GM18526 (cell line): Measurements from ENCODE around the gene CELF5.

Source experiments
- POLR2A ChIP-seq: IDR thresholded peaks from 3 replicates; pipeline ENCODE4 v1.6.1; 2011; ENCODE audit not compliant: insufficient read length; ENCODE audit errors: extremely low read depth

Gene CELF5

DNA sequence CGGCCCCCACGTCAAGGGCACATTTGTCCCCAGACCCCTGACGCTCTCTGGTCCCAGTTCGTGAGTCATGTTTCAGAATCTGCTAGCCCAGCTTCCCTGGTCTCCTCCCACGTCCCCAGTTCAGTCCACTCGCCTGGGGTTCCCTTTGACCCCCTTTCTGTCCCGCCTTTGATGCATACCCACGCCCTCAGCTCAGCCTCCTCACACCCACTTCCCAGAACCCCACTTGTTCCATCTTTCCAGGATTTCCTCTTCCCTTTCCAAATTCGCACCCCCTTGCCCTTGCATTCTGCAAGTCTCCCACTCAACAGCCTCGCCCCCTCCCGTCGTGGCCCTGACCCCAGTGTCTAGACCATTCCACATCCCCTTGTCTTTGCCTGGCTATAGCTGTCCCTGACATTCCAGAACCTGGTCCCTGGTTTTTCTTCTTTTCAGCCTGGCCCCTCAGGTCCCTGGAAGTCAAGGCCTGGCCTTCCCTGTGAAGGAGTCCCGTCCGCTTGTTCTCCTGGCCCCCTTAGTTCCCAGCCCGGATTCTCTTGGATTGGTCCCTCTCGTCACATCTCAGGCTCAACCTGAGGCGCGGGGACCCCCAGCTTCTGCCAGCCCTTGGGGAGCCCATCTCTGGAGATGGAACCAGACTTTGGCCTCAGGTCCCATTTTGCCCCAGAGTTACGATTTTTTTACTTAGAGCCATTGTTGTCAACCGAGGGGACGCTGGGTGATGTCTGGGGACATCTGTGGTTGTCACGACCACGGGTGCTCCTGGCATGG is 37.4 kb upstream of the CELF5 start:
- no peak for TF ChIP-seq POLR2A

DNA sequence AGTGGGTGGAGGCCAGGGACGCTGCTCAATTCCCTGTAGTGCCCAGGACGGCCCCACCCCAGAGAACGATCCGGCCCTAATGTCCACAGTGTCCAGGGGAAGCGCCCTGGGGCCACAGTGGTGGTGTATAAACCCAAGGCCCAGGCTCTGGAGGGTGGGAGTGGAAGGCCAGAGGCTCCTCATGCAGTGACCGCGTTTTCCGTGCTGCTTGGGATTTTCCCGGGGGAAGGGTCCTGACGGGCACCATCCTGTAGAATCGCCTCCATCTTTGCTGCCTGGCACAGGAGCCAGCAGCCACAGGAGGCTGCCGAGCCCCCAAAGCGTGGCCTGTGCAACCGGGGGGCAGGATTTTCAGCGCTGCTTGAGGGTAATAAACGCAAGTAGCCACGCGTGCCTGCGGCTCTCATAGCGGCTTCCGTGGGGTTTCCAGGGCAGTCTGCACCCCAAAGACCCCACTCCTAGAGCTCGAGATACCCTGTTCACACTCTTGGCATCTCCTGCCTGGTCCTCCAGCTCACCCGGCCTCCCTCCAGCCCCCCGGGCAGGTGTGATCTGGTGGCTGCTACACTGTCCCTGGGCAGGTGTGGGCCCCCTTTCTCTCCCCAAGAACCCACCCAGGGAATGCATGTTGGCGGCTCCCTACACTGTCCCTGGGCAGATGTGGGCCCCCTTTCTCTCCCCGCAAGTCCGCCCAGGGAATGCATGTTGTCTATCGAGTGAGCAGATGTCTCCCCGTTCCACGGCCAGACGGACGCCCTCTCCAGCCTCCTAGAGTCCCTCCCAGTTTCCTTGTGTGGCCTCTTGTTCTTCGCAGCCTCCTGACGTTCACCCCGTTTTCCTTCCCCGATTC is 36.6 kb upstream of the CELF5 start:
- no peak for TF ChIP-seq POLR2A

DNA sequence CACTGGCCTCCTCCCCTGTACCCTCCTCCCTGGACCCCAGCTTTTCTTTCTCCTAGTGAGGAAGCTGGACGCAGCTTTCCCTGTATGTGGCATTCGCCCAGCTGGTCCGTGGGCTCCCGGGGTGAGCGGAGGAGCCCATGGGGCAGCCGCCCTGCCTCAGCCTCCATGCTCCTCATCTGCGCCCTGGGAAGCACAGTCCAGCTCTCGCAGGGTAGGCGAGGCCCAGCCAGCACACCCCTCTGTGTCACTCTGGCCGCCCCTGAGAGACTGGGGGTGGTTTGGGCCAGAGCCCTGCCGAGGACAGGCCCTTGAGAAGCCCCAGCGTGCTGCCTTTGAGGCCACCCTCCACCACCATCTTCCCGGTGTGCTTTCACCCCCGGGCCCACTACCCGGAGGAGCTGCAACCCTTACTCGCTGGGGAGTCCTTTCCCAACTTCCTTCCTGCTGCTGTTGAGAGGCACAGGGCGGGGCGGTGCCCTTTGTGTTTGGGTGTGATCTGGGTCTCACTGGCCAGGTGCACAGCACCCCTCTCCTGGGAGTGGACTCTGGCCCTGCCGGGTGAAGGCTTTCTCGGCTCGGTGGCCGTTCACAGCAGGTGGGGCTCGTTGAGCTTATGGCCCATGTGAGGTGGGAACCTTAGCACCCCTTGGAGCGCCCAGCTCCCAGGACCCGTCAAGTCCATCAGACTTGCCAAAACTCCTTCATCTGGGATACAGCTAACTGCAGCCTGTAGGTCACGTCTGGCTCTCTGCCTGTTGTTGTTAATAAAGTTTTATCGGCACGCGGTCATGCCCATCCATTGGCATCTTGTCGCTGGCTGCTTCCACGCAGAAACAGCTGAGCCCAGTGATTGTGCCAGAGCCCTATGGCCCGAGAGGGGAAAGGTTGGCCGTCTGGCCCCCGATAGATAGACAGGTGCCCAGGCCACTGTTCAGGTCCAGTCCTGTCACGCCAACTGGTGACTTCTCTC is 35.5 kb upstream of the CELF5 start:
- no peak for TF ChIP-seq POLR2A

DNA sequence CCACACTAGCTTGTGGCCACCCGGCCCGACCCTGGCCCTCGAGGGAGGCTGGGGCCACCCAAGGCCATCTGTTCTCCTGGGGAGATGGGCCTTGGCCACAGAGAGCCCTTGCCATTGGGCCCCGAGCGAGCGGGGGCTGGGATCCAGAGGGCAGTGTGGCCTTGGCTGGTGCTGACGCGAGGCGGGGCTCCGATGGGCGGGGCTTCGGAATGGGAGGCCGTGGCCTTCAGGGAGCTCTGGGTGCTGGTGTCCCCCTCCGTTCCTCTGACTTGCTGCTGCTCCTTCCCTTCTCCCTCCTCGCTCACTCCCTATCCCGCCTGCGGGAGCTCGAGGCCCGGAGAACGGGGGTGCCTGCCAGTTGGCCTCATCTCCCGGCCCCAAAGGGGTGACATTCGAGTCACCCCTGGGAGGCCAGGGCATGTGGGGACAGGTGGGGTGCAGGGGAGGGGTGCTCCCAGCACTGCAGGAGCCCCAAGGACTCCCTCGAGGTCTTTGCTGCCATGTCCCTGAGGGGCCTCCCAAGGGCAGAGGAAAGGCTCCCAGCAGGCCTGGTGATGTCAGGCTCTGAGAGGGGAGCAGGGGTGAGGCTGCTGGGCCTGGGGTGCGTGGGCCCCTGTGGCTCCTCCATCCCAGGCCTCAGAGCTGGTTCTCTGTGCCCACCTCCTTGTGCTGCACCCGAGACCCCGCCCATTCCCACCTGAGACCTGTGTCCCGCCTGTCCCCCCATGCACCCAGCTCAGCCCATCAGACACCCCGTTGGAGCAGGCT is 34.6 kb upstream of the CELF5 start:
- no peak for TF ChIP-seq POLR2A

DNA sequence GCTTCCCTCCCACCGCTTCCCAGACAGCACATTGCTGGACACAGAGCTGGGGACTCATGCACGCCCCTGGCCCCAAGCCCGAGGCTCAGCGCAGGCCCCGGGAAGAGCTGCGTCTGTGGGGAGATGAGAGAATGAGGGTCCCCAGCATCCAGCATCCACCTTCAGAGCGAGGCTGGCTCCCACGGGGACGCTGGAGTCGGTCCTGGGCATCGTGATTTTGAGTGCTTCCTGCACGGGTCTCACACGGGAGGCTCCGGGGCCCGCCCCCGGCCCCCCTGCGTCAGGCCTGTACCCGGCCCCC is 34.0 kb upstream of the CELF5 start:
- no peak for TF ChIP-seq POLR2A

DNA sequence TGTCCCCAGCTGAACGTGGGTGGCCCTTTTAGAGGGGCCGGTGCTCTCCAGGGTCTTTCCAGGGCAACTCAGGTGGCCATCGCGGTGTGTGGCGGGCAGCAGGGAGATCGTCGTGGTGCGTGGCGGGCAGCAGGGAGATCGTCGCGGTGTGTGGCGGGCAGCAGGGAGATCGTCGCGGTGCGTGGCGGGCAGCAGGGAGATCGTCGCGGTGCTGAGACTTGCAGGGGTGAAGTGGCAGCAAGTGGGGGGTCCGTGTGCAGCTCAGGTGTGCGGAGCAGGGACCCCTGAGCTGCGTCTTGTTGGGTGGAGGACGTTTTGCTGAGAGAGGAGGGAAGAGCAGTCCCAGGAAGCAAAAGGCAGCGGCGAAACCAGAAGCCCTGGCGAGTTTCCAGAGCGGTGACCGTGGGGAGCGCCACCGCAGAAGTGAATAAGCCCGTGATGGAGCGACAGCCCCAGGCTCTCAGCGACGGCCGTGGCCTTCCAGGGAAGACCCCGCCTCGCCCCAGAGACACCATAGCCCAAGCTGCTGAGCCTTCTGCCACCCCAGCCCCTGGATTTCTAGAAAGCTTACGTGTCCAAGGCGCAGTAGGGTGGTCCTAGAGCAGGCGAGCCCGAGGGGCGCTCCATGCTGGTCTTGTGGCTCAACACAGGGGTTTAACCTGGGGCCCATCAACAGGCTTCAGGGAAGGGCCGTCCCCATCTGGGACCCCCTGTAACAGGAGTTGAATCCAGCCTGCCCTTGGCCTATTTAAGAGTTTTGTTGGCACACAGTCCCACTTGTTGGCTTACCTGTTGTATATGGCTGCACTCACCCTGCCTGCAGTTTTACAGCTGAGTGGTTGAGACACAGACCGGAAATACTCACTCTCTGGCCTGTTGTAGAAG is 33.3 kb upstream of the CELF5 start:
- TF ChIP-seq POLR2A, result no peak

DNA sequence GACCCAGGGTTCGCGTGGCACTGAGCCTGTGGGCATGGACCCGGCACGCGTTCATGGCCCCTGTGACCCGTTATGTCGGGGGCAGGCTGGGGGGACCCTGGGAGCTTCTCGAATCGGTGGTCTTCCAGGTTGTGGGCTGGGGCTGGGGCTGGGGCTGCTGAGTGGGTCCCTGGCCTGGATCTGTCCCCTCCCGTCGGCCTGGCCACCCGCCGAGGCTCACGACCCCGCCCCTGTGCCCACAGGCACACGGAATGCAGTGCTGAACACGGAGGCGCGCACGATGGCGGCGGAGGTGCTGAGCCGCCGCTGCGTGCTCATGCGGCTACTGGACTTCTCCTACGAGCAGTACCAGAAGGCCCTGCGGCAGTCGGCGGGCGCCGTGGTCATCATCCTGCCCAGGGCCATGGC is 32.2 kb upstream of the CELF5 start:
- no peak for TF ChIP-seq POLR2A

GRCh38 chr19:3192684-3193083 is 31.8 kb upstream of the CELF5 start:
- TF ChIP-seq POLR2A, result no peak

DNA sequence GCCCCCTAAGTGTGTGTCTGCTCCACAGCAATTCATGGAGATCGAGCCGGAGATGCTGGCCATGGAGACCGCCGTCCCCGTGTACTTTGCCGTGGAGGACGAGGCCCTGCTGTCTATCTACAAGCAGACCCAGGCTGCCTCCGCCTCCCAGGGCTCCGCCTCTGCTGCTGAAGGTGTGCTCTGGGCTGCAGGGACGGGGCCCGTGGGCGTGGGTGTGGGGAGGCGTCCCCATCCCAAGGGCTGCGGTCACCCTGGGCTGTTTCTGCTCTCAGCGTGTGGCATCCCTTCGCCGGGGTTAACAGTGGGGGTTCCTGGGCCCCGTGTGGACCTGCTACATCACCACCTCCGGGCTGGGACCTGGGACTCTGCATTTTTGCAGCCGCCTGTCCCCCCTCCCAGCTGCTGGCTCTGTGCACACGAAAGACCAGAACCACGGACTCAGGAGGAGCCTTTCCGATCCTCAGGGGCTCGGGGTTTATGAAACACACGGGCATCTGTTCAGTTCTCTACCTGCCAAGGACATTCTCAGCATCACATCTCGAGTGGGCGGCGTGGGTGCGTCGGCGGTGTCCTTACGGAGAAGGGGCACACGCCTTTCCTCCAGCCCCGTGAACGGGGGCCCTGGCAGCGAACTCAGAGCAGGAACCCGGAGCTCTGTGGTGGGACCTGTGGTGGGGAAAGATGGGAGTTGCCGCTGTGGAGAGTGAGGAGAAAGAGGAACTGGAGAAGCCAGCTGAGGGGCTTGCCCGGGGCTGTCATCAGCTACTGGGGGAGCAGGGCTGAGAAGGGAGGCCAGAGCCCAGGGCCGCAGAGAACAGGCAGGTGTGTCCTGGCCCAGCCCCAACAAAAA is 31.0 kb upstream of the CELF5 start:
- no peak for TF ChIP-seq POLR2A

- TF ChIP-seq POLR2A, result no peak
These were observed 30.1 kb upstream of the CELF5 start for GRCh38 chr19:3194106-3195087.

DNA sequence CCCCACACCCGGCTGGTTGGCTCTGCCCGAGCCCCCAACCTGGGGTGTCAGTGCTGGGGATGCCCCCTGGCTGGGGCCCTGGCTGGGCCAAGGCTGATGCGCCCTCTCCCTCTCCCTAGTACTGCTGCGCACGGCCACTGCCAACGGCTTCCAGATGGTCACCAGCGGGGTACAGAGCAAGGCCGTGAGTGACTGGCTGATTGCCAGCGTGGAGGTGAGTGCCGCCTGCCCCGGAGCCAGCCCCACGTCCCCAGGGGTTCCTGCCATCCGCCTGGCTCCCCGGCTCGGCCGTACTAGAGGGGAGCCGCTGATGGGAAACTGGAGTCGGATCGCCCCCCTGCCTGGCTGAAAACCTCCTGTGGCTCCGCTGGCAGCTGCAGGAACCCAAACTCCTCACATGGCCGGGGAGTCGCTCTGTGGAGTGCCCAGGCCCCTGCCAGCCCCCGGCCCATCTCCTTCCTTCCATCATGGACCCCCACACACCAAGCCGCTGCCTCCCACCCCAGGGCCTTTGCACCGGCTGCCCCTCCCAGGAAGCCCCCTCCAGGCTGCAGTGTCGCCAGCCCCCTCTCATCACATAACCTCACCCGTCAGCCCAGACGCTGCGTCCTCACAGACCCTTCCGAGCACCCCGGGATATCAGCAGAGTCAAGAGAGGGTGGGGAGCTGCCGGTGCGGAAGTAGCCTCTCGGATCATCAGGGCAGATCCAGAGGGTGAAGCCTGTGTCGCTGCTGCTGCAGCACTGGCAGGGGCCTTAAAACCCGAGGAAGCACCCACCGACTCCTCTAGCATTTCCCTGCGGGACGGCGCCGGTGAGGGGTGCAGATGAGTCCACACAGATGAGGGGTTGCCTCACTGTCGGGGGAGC is 28.2 kb upstream of the CELF5 start:
- TF ChIP-seq POLR2A, result no peak
